Astrocyte (in vitro differentiated cells and primary cell): Measurements from ENCODE around the gene PLA2G6.

Experiments
- EZH2 ChIP-seq: IDR thresholded peaks from 2 replicates; pipeline ENCODE4 v1.6.1; 2012; ENCODE audit warnings: mild to moderate bottlenecking, low read length, inconsistent platforms; ENCODE audit not compliant: insufficient read depth
- TF ChIP-seq, protein P1 (sequence below): IDR thresholded peaks from 2 replicates; pipeline ENCODE4 v1.5.1; 2011; ENCODE audit warnings: low read depth, mild to moderate bottlenecking, inconsistent platforms, low read length, moderate library complexity; ENCODE audit not compliant: insufficient read depth

DNA sequence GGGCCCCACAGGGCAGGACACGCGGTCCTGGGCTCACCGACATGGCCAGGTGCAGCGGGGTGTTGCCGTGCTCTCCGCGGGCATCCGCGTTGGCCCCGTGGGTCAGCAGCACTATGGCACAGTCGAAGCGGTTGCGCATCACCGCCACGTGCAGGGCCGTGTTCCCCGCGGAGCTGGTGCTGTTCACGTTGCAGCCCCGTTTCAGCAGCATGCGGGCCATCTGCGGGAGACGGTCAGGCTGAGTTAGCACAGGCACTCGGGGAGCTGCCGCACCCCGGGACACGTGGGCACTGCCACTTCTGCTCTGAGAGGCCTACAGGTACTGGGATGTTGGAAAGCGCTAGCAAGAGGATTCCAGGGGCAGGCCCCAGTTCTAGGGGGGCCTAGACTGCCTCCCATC lies 48.8 kb downstream of the PLA2G6 start:
- TF ChIP-seq, protein P1, sequence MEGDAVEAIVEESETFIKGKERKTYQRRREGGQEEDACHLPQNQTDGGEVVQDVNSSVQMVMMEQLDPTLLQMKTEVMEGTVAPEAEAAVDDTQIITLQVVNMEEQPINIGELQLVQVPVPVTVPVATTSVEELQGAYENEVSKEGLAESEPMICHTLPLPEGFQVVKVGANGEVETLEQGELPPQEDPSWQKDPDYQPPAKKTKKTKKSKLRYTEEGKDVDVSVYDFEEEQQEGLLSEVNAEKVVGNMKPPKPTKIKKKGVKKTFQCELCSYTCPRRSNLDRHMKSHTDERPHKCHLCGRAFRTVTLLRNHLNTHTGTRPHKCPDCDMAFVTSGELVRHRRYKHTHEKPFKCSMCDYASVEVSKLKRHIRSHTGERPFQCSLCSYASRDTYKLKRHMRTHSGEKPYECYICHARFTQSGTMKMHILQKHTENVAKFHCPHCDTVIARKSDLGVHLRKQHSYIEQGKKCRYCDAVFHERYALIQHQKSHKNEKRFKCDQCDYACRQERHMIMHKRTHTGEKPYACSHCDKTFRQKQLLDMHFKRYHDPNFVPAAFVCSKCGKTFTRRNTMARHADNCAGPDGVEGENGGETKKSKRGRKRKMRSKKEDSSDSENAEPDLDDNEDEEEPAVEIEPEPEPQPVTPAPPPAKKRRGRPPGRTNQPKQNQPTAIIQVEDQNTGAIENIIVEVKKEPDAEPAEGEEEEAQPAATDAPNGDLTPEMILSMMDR = no peak
- no peak for TF ChIP-seq EZH2
